Endothelial cell (in vitro differentiated cells): ENCODE results near the gene ATF7. TPM values are rescaled to one million over a fixed set of nuclear protein-coding genes. Genes with fewer than 3 reads are reported as not detected.

Source experiments
- DNase-seq: peaks from one replicate; pipeline ENCODE4 v3.0.0; 2021; ENCODE audit warnings: low spot score
- H3K27ac Mint-ChIP-seq: one replicate; pipeline ENCODE4 v1.8.0; 2021; ENCODE audit warnings: mixed read lengths, inconsistent platforms; ENCODE audit not compliant: unreplicated experiment
- H3K27me3 Mint-ChIP-seq: one replicate; pipeline ENCODE4 v1.8.0; 2021; ENCODE audit warnings: mild to moderate bottlenecking, moderate library complexity, mixed read lengths, inconsistent platforms; ENCODE audit not compliant: unreplicated experiment
- H3K36me3 Mint-ChIP-seq: one replicate; pipeline ENCODE4 v1.8.0; 2021; ENCODE audit warnings: mild to moderate bottlenecking, low read depth, mixed read lengths, inconsistent platforms; ENCODE audit not compliant: unreplicated experiment
- H3K4me1 Mint-ChIP-seq: one replicate; pipeline ENCODE4 v1.8.0; 2021; ENCODE audit warnings: mild to moderate bottlenecking, mixed read lengths, inconsistent platforms; ENCODE audit not compliant: unreplicated experiment
- H3K4me3 Mint-ChIP-seq: one replicate; pipeline ENCODE4 v1.8.0; 2021; ENCODE audit warnings: mild to moderate bottlenecking, mixed read lengths, inconsistent platforms; ENCODE audit not compliant: unreplicated experiment
- H3K9me3 Mint-ChIP-seq: one replicate; pipeline ENCODE4 v1.8.0; 2021; ENCODE audit warnings: mixed read lengths, inconsistent platforms; ENCODE audit not compliant: unreplicated experiment
- CTCF ChIP-seq: fragments of 200-600 bp; sonication (generic); IDR thresholded peaks from one replicate; pipeline ENCODE4 v1.5.0; 2021; ENCODE audit warnings: antibody characterized with exemption; ENCODE audit not compliant: unreplicated experiment
- total RNA-seq: library from RNA; stranded (reverse); fragmentation: NEBNext Ultra II Directional; extraction: Animal tissue kit (Norgen Biotek cat#: 25700); gene quantifications from one replicate; pipeline ENCODE4 v1.2.1, GENCODE V29; 2021; ENCODE audit not compliant: unreplicated experiment

ATF7 gene
- total RNA-seq, 1 donor from 2014 or later, result 63.3 TPM

GRCh38 chr12:53603804-53604203, 22.4 kb downstream of the ATF7 start:
- Mint-ChIP-seq H3K36me3 (no peaks in the 10 kb centered on the region), H3K9me3 (no peaks in the 10 kb centered on the region), H3K27ac (peak overlapping the region; percentile 100), H3K27me3 (no peaks in the 10 kb centered on the region), H3K4me1 (peaks cover 47% of the 10 kb centered on the region), H3K4me3 (no peak overlapping the region)
- no peak for DNase-seq
- TF ChIP-seq CTCF, result no peak

DNA sequence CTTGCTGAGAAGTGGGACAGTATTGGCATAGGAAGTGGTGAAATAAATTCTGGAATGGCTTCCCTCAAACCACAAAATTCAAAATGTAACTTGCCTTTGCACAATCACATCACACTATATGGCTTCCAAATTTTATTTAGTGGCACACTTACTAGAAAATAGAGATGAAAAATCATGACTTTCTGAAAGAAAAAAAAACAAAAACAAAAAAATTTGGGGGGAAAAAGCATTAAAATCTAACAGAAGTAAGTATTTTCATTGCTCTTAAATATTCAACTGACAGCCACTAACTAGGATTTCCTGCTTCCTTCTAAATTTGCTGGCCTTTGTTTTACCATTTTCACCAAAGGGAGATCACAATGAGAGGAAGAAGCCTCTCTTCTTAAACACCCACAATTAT, 23.0 kb downstream of the ATF7 start:
- peak overlapping the region; percentile 100 for H3K27ac Mint-ChIP-seq
- peaks cover 3% of the 10 kb centered on the region for H3K36me3 Mint-ChIP-seq
- peak overlapping the region; percentile 31 for H3K4me3 Mint-ChIP-seq
- peaks cover 53% of the 10 kb centered on the region for H3K4me1 Mint-ChIP-seq
- DNase-seq, result no peak
- no peak for TF ChIP-seq CTCF
- no peaks in the 10 kb centered on the region for H3K27me3 Mint-ChIP-seq
- no peaks in the 10 kb centered on the region for H3K9me3 Mint-ChIP-seq

DNA sequence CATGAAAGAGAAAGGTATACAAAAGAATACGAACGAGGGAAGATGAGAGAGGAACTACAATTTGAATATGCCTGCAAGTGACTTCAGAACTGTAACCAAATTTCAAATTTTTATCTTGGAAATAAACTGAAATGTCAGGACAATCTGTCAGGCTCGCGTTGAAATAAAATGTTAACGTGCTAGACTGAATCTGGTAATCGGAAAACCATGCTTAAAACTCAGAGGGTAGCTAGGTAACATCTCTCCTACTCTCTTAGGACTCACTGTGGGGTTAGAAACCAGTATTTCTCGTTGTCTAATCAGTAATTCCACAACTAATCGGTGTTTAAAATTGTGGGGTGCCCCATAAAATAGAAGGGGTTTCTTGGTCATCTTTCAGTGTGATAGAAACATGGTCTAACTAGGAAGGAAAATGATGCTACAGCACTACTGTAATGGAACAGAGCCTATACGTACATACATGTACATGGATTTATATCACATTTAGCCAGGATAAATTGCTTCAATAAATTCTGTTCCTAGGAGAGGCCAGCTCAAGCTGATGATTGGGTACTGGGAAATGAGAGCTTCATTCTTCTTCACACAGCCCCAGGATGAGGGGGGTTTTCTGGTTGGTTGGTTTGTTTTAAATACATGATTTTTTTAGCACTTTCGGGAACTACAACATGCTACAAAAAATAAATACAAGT, 23.9 kb downstream of the ATF7 start:
- no peaks in the 10 kb centered on the region for H3K9me3 Mint-ChIP-seq
- no peak overlapping the region for H3K4me3 Mint-ChIP-seq
- no peak for TF ChIP-seq CTCF
- H3K4me1 Mint-ChIP-seq, result peaks cover 59% of the 10 kb centered on the region
- peak overlapping the region; percentile 100 for H3K27ac Mint-ChIP-seq
- no peaks in the 10 kb centered on the region for H3K27me3 Mint-ChIP-seq
- H3K36me3 Mint-ChIP-seq, result peaks cover 7% of the 10 kb centered on the region
- DNase-seq, result no peak

- Mint-ChIP-seq H3K27ac (peak overlapping the region; percentile 100), H3K4me1 (peaks cover 68% of the 10 kb centered on the region), H3K4me3 (no peak overlapping the region), H3K27me3 (peaks cover 3% of the 10 kb centered on the region), H3K9me3 (no peaks in the 10 kb centered on the region), H3K36me3 (peaks cover 7% of the 10 kb centered on the region)
- no peak for DNase-seq
- TF ChIP-seq CTCF, result no peak
These were observed 24.8 kb downstream of the ATF7 start for GRCh38 chr12:53601296-53601847.

GRCh38 chr12:53600490-53601295, 25.5 kb downstream of the ATF7 start:
- H3K27ac Mint-ChIP-seq, result peak overlapping the region; percentile 63

More at GRCh38 chr12:53600490-53601295, 25.5 kb downstream of the ATF7 start:
- peaks cover 7% of the 10 kb centered on the region for H3K36me3 Mint-ChIP-seq
- peaks cover 74% of the 10 kb centered on the region for H3K4me1 Mint-ChIP-seq
- TF ChIP-seq CTCF, result no peak
- H3K4me3 Mint-ChIP-seq, result no peak overlapping the region
- no peaks in the 10 kb centered on the region for H3K9me3 Mint-ChIP-seq
- peaks cover 3% of the 10 kb centered on the region for H3K27me3 Mint-ChIP-seq
- DNase-seq, result no peak
